Bronchial epithelial cell (primary cell): ENCODE data around the gene SUN1. TPM values are rescaled to one million over a fixed set of nuclear protein-coding genes. Genes with fewer than 3 reads are reported as not detected.
"Not testable (repeated sequence)": the region's sequence is repeated elsewhere in the genome, so short reads cannot be mapped to it uniquely, and the experiment has no call there.

ENCODE experiments used
- DNase-seq: peaks from one replicate; pipeline ENCODE4 v3.0.0-alpha.2; 2010; ENCODE audit warnings: low read depth
- FAIRE-seq: peaks from 2 replicates; lab custom pipeline; 2011; peaks lifted over from hg19 to GRCh38; lab: Jason Lieb, UNC
- H3K27me3 ChIP-seq: 2 replicates; pipeline ENCODE4 v1.5.1; 2011; ENCODE audit warnings: low read length; ENCODE audit not compliant: control insufficient read depth, insufficient read depth
- H3K36me3 ChIP-seq: 2 replicates; pipeline ENCODE4 v1.5.1; 2011; ENCODE audit warnings: low read length; ENCODE audit not compliant: control insufficient read depth, insufficient read depth
- H3K4me3 ChIP-seq: 2 replicates; pipeline ENCODE4 v1.5.1; 2011; ENCODE audit warnings: mild to moderate bottlenecking, low read depth, low read length, control low read depth
- total RNA-seq: library from RNA; depleted of rRNA; stranded (reverse); fragments of >200 nt; gene quantifications from 2 replicates; pipeline ENCODE4 v1.2.1, GENCODE V29; 2014
- TF ChIP-seq, protein P1 (sequence below): IDR thresholded peaks from 2 replicates; pipeline ENCODE4 v1.5.1; 2011; ENCODE audit warnings: mild to moderate bottlenecking, moderate library complexity, low read length, control low read depth, inconsistent platforms; ENCODE audit not compliant: insufficient read depth, severe bottlenecking

The SUN1 gene
- total RNA-seq, 1 donor from 2014 or later: 176 TPM

- no peak for DNase-seq
- TF ChIP-seq, protein P1, sequence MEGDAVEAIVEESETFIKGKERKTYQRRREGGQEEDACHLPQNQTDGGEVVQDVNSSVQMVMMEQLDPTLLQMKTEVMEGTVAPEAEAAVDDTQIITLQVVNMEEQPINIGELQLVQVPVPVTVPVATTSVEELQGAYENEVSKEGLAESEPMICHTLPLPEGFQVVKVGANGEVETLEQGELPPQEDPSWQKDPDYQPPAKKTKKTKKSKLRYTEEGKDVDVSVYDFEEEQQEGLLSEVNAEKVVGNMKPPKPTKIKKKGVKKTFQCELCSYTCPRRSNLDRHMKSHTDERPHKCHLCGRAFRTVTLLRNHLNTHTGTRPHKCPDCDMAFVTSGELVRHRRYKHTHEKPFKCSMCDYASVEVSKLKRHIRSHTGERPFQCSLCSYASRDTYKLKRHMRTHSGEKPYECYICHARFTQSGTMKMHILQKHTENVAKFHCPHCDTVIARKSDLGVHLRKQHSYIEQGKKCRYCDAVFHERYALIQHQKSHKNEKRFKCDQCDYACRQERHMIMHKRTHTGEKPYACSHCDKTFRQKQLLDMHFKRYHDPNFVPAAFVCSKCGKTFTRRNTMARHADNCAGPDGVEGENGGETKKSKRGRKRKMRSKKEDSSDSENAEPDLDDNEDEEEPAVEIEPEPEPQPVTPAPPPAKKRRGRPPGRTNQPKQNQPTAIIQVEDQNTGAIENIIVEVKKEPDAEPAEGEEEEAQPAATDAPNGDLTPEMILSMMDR: no peak
- no peak for FAIRE-seq
- Histone ChIP-seq H3K4me3 (no peak overlapping the region), H3K27me3 (no peaks in the 10 kb centered on the region), H3K36me3 (no peaks in the 10 kb centered on the region)
These were observed 88.2 kb downstream of the SUN1 start for GRCh38 chr7:920351-921070.

- Histone ChIP-seq H3K27me3 (no peaks in the 10 kb centered on the region), H3K4me3 (no peak overlapping the region), H3K36me3 (no peaks in the 10 kb centered on the region)
- TF ChIP-seq, protein P1: no peak
- FAIRE-seq: no peak
- no peak for DNase-seq
These were observed 88.8 kb downstream of the SUN1 start for GRCh38 chr7:921071-921461.

DNA sequence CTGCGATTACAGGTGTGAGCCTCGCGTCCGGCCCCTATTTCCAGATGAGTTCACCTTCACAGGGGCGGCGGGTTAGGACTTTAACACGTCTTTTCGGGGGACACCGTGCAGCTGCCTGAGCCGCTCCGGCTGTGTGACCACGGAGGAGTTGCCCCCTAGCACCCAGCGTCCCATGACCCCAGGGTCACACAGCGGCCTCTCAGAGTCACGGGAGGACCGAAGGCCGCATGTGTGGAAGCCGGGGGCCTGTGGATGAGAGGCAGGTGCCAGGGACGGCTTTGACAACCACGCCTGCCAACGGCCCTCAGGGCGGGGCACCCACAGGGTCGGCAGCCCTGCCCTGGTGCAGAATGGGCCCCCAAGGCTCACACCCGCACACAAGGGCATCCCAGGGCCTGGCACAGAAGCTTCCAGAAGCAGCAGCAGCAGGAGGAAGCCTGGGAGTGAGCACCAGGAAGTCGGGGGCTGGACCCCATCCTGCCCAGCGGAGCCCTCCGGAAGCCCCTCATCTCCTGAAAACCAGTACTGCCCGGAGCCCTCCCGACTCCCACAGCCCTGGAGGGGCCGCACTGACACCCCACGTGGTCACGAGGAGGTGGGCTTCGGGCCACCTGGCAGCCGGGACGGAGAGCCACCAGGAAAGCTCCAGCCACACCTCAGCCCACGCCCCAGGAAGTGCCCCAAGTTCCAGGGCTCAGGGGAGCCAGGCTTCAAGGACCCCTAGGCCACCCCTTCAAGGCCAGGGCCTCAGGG lies 89.5 kb downstream of the SUN1 start:
- Histone ChIP-seq H3K4me3 (no peak overlapping the region), H3K27me3 (no peaks in the 10 kb centered on the region), H3K36me3 (no peaks in the 10 kb centered on the region)
- TF ChIP-seq, protein P1: no peak
- FAIRE-seq (no peak), DNase-seq (no peak)

DNA sequence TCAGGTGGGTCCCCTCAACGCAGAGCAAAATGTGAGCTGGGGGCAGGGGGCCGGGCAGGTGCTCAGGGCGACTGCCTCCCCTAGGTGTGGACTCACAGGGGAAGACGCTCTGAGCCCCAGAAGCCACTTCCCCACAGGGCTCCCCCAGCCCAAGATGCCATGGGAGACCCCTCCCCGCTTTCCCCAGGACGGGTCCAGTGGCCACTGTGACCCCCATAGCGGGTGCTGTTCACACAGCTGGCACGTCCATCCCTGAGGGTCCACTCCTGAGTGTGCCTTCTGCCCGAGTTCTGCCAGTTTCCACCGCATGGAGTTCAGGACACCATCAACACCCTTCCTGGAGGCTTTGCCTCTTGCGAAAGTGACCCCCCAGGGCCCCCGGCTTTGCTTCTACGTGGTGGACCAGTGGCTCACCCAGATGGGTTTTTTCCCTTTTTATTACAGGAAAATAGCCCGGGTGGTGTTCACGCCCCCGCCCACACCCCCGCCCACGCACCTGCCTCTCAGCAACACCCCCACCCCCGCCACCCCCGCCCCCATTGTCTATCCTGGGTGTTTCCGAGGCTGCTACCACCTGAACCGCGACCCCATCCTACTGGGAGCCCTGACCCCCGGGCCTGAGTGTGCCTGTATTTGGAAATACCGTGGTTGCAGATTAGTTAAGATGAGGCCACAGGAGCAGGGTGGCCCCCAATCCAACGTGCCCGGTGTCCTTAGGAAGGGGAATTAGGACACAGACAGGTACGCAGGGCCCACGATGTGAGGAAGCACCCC lies 90.2 kb downstream of the SUN1 start:
- FAIRE-seq (no peak), DNase-seq (no peak)
- no peak overlapping the region for H3K4me3 ChIP-seq
- H3K27me3 ChIP-seq: no peaks in the 10 kb centered on the region
- no peaks in the 10 kb centered on the region for H3K36me3 ChIP-seq
- TF ChIP-seq, protein P1: no peak

DNA sequence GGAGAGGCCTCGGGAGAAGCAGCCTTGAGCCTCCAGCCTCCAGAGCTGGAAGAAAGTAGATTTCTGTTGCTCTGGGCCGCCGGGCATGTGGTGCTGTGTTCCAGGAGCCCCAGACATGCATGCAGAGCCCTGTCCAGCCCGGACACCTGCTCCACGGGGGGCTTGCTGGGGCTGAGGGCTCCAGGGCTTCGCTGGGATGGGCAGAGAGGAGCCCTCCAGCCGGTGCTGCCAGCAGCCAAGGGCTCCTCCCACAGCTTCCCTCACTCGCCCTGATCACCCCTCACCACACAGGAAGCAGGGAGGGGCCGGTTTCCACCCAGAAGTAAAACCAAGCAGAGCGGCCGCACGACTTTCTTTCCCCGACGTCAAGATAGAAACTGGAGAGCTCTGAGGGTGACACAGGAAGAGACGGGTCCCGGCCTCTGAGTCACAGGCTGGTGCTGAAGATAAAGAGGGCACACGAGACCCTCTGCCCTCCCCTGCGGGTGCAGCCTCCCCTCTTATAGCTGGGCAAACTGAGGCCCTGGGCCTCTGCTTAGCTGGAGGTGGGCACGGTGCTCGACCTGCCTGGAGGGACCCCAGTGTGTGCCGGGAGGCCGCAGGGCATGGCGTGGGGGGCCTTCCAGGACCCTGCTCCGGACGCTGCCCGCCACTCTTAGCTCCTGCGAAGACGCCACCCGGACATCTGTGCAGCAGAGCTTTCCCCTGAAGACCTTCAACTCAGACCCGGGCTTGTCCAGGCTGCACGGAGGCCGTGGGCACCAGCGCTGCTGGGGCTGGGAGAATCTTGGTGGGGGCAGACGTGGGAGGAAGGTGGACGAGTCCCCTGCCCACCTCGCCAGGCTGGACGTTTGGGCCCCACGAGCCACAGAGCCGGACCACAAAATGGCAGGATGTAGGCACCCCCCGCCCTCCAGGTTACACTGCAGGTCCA lies 91.1 kb downstream of the SUN1 start:
- TF ChIP-seq, protein P1: no peak
- no peaks in the 10 kb centered on the region for H3K36me3 ChIP-seq
- no peaks in the 10 kb centered on the region for H3K27me3 ChIP-seq
- H3K4me3 ChIP-seq: no peak overlapping the region
- no peak for FAIRE-seq
- no peak for DNase-seq

DNA sequence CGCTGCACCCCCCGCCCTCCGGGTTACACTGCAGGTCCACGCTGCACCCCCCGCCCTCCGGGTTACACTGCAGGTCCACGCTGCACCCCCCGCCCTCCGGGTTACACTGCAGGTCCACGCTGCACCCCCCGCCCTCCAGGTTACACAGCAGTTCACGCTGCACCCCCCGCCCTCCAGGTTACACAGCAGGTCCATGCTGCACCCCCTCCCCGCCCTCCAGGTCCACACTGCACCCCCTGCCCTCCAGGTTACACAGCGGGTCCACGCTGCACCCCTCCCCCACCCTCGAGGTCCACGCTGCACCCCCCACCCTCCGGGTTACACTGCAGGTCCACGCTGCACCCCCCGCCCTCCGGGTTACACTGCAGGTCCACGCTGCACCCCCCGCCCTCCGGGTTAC lies 91.8 kb downstream of the SUN1 start:
- FAIRE-seq: not testable (repeated sequence)

More for the DNA sequence above, 91.8 kb downstream of the SUN1 start:
- not testable (repeated sequence) for DNase-seq, H3K27me3 ChIP-seq, H3K4me3 ChIP-seq, H3K36me3 ChIP-seq
